Measurements from ENCODE around the gene VIPR2. TPM values are rescaled to one million over a fixed set of nuclear protein-coding genes. Genes with fewer than 3 reads are reported as not detected.

VIPR2 gene
- total RNA-seq, 1 experiment from 2014 or later: not detected

DNA sequence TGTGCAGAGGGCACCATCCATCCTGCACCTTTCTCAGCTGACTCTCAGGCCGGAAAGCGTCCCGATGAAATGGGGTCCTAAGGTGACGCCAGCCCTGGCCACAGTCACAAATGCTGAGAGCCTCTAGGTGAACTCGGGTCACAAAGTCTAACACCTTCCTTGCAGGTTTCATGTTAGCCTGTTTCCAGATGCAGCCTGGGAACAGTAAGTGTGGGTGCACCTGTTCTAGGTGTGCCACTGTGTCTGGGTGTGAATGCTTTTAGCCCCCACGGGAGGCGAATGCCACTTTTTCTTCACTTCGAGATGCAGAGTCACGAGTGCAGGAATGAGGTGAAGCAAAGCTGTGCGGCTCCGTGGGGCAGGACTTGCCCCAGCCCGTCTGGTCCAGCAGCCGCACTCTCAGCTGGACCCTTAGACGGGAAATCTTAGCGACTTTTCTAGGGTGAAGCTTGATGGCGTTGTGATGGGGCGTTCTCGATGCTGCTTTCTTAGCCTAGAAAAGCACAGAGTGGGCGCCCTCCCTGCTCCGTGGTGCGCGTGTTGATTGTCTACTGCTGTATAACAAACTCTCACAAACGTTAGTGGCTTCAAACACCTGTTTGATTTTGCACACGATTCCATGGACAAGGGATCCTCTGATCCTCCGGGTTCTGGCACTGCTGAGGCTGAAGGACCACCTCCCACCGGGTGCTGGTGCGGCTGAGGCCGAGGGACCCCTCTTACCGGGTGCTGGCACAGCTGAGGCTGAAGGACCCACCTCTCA lies 13.6 kb upstream of the VIPR2 start:
- TF ChIP-seq, protein P1, sequence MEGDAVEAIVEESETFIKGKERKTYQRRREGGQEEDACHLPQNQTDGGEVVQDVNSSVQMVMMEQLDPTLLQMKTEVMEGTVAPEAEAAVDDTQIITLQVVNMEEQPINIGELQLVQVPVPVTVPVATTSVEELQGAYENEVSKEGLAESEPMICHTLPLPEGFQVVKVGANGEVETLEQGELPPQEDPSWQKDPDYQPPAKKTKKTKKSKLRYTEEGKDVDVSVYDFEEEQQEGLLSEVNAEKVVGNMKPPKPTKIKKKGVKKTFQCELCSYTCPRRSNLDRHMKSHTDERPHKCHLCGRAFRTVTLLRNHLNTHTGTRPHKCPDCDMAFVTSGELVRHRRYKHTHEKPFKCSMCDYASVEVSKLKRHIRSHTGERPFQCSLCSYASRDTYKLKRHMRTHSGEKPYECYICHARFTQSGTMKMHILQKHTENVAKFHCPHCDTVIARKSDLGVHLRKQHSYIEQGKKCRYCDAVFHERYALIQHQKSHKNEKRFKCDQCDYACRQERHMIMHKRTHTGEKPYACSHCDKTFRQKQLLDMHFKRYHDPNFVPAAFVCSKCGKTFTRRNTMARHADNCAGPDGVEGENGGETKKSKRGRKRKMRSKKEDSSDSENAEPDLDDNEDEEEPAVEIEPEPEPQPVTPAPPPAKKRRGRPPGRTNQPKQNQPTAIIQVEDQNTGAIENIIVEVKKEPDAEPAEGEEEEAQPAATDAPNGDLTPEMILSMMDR (conservative IDR thresholded peaks at IDR 0.05; ENCODE audit: low read depth, low read length): no peak
- no peak for TF ChIP-seq EZH2 (IDR thresholded peaks at IDR 0.05; ENCODE audit: borderline replicate concordance, low read depth, low read length, poor library complexity, severe bottlenecking)
- ChIA-PET POLR2A (ENCODE audit: low non-redundant PET) (no interaction called here), CTCF (no interaction called here)
- no TSS peak for BruUV-seq (replicated peaks)
- intact Hi-C loops (cut with micrococcal nuclease; ENCODE audit: unreplicated experiment): no loop called here
- no peak for DNase-seq (ENCODE audit: low spot score)
- Histone ChIP-seq H3K4me3 (ENCODE audit: low read depth, low read length, poor library complexity, severe bottlenecking) (no peak overlapping the region), H3K27ac (ENCODE audit: low read depth, low read length, poor library complexity, severe bottlenecking) (no peak overlapping the region), H3K27me3 (replicated peaks; ENCODE audit: insufficient read depth, low read depth, low read length, poor library complexity) (peaks cover 32% of the 10 kb centered on the region), H3K9me3 (ENCODE audit: low read depth, low read length, poor library complexity, severe bottlenecking) (no peaks in the 10 kb centered on the region), H3K4me1 (ENCODE audit: insufficient read depth, low read length, poor library complexity, severe bottlenecking) (no peaks in the 10 kb centered on the region), H3K36me3 (ENCODE audit: insufficient read depth, low read length, poor library complexity, severe bottlenecking) (no peaks in the 10 kb centered on the region)

DNA sequence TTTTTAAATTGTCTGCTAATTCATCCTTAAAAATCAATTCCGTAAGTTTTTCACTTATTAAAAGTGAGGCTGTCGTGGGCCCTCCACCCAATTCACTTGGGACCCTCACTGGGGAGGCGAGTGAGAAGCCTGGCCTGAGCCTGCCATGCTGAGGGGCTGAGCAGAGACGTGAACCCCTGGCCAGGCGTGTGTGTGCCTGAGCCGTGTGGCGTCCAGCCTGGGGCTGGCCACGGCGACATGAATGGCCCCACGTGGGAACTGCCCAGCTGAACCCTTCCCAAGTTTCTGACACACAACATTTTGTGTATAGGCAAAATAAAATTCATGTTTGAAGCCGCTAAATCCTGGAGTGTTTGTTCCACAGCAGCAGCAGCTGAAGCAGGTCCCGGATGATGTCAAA lies 13.0 kb upstream of the VIPR2 start:
- POLR2A ChIA-PET (ENCODE audit: low non-redundant PET): no interaction called here
- BruUV-seq (replicated peaks): no TSS peak
- TF ChIP-seq, protein P1 (conservative IDR thresholded peaks at IDR 0.05; ENCODE audit: low read depth, low read length): no peak
- no peak for TF ChIP-seq EZH2 (IDR thresholded peaks at IDR 0.05; ENCODE audit: borderline replicate concordance, low read depth, low read length, poor library complexity, severe bottlenecking)
- Histone ChIP-seq H3K27me3 (replicated peaks; ENCODE audit: insufficient read depth, low read depth, low read length, poor library complexity) (peaks cover 37% of the 10 kb centered on the region), H3K27ac (ENCODE audit: low read depth, low read length, poor library complexity, severe bottlenecking) (no peak overlapping the region), H3K9me3 (ENCODE audit: low read depth, low read length, poor library complexity, severe bottlenecking) (no peaks in the 10 kb centered on the region), H3K4me3 (ENCODE audit: low read depth, low read length, poor library complexity, severe bottlenecking) (no peak overlapping the region), H3K4me1 (ENCODE audit: insufficient read depth, low read length, poor library complexity, severe bottlenecking) (no peaks in the 10 kb centered on the region), H3K36me3 (ENCODE audit: insufficient read depth, low read length, poor library complexity, severe bottlenecking) (no peaks in the 10 kb centered on the region)
- intact Hi-C loops (cut with micrococcal nuclease; ENCODE audit: unreplicated experiment): no loop called here
- CTCF ChIA-PET: no interaction called here
- DNase-seq (ENCODE audit: low spot score): no peak

DNA sequence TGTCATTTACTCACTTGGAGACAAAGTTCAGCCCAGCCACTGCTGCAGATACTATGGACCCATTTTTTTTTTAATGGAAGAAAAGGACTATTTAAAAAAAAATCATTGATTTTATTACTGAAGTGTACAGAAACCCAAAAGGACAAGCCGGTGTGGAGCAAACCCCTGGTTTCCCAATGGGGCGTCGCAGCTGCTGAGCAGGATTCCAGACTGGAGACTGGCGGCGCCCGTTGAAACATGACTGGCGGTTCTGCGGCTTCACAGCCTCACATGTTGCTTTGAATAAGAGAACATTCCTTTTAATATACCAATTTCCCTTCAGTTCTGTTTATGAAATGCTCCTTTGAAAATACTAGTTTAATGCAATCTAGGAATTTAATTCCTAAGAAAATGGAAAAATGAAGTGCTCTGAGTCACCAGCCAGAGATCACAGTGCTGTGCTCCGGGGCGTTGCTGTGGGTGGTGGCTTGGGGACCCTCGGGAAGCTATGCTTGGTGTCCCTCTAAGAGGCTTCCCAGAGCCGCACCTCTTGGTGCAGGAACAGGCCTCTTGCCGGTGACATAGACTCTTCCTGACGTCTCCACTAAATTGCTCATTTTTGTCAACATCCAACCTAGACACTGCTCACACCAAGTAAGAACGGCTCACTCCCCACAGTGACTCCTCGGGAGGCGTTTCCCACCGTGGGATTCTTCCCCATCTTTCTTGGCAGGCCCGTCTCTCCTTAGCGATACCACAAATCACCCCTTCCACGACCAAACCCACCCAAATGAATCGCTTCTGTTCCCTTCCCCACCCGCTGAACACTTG lies 12.0 kb upstream of the VIPR2 start:
- DNase-seq (ENCODE audit: low spot score): no peak
- ChIA-PET POLR2A (ENCODE audit: low non-redundant PET) (no interaction called here), CTCF (no interaction called here)
- no TSS peak for BruUV-seq (replicated peaks)
- Histone ChIP-seq H3K27me3 (replicated peaks; ENCODE audit: insufficient read depth, low read depth, low read length, poor library complexity) (peaks cover 38% of the 10 kb centered on the region), H3K36me3 (ENCODE audit: insufficient read depth, low read length, poor library complexity, severe bottlenecking) (no peaks in the 10 kb centered on the region), H3K9me3 (ENCODE audit: low read depth, low read length, poor library complexity, severe bottlenecking) (no peaks in the 10 kb centered on the region), H3K27ac (ENCODE audit: low read depth, low read length, poor library complexity, severe bottlenecking) (no peak overlapping the region), H3K4me3 (ENCODE audit: low read depth, low read length, poor library complexity, severe bottlenecking) (no peak overlapping the region), H3K4me1 (ENCODE audit: insufficient read depth, low read length, poor library complexity, severe bottlenecking) (no peaks in the 10 kb centered on the region)
- TF ChIP-seq, protein P1 (conservative IDR thresholded peaks at IDR 0.05; ENCODE audit: low read depth, low read length): no peak
- no peak for TF ChIP-seq EZH2 (IDR thresholded peaks at IDR 0.05; ENCODE audit: borderline replicate concordance, low read depth, low read length, poor library complexity, severe bottlenecking)
- intact Hi-C loops (cut with micrococcal nuclease; ENCODE audit: unreplicated experiment): no loop called here
